ENCODE data around the gene UBE2F. TPM values are rescaled to one million over a fixed set of nuclear protein-coding genes. Genes with fewer than 3 reads are reported as not detected.

UBE2F gene
- total RNA-seq, 1 experiment from 2014 or later, result 62.1 TPM

- H2BK20ac ChIP-seq (ENCODE audit: low read depth, low read length, poor library complexity, severe bottlenecking), result no peak overlapping the region
- Mint-ChIP-seq H3K9me3 (peaks cover 23 to 35% of the 10 kb centered on the region in 2 experiments), H3K4me1 (peaks cover 9 to 11% of the 10 kb centered on the region in 2 experiments), H3K27ac (peak overlapping the region in 1 of 3 experiments; percentile 54; a peak in 1 of 7 replicates), H3K27me3 (ENCODE audit: low read depth) (peaks cover 8% of the 10 kb centered on the region), H3K4me3 (no peak overlapping the region), H3K36me3 (ENCODE audit: insufficient read depth in 1 of 3, low read depth in 3 of 3) (peaks cover 0 to 17% (median 13%) of the 10 kb centered on the region in 3 experiments; a peak in 6 of 7 replicates)
- DNase-seq, result no peak
- no peak overlapping the region for H3K56ac ChIP-seq (ENCODE audit: insufficient read length, low read depth, low read length)
- H3K27me3 ChIP-seq (ENCODE audit: insufficient read depth, low read length), result no peaks in the 10 kb centered on the region
- H3K27ac ChIP-seq (ENCODE audit: insufficient read length, low read depth, low read length), result no peak overlapping the region
- H3K79me2 ChIP-seq (ENCODE audit: insufficient read depth, low read length), result no peaks in the 10 kb centered on the region
- H2AFZ ChIP-seq (ENCODE audit: low read length), result no peak overlapping the region
- no CpG with 5 or more reads among the region's 3 CpGs for WGBS (ENCODE audit: extremely low coverage, insufficient read length, low lambda C conversion rate)
- H4K5ac ChIP-seq (ENCODE audit: insufficient read length, low read depth, low read length), result no peak overlapping the region
- H3K4ac ChIP-seq (ENCODE audit: low read depth, low read length), result no peak overlapping the region
- no peak overlapping the region for H4K91ac ChIP-seq (ENCODE audit: insufficient read length, low read depth, low read length)
- H2BK12ac ChIP-seq (ENCODE audit: insufficient read length, low read depth, low read length), result no peak overlapping the region
- no peaks in the 10 kb centered on the region for H3K79me1 ChIP-seq (ENCODE audit: insufficient read depth, low read depth, low read length, poor library complexity, severe bottlenecking)
- H3K9me3 ChIP-seq (ENCODE audit: control insufficient read depth, low read depth, low read length), result peaks cover 14% of the 10 kb centered on the region
- H3K23me2 ChIP-seq (ENCODE audit: insufficient read length, low read depth, low read length, poor library complexity, severe bottlenecking), result no peaks in the 10 kb centered on the region
- H3K9ac ChIP-seq (ENCODE audit: extremely low read depth, insufficient read length, low read length), result no peak overlapping the region
- H3K18ac ChIP-seq (ENCODE audit: insufficient read length, low read depth, low read length), result no peak overlapping the region
- H2AK5ac ChIP-seq (ENCODE audit: insufficient read length, low read length), result no peak overlapping the region
- no peak for TF ChIP-seq CTCF (conservative IDR thresholded peaks at IDR 0.05)
- no peak overlapping the region for H4K8ac ChIP-seq (replicated peaks; ENCODE audit: insufficient read length, low read depth, low read length)
- no peak overlapping the region for H3K23ac ChIP-seq (ENCODE audit: insufficient read length, low read depth, low read length)
- H3K14ac ChIP-seq (ENCODE audit: insufficient read depth, low read length), result no peak overlapping the region
- no peaks in the 10 kb centered on the region for H4K20me1 ChIP-seq (ENCODE audit: control insufficient read depth, insufficient read depth, insufficient read length)
- no peak overlapping the region for H2BK15ac ChIP-seq (ENCODE audit: low read depth, low read length)
- H2BK120ac ChIP-seq (ENCODE audit: low read depth, low read length, poor library complexity, severe bottlenecking), result no peak overlapping the region
- H2BK5ac ChIP-seq (ENCODE audit: insufficient read length, low read length), result no peak overlapping the region
- no peak overlapping the region for H3K4me2 ChIP-seq (ENCODE audit: insufficient read depth, insufficient read length, low read length)
- H3T11ph ChIP-seq (ENCODE audit: low read length), result no peak overlapping the region
- no peaks in the 10 kb centered on the region; the same call in 1 of the 2 replicates for H3K4me1 ChIP-seq (ENCODE audit: insufficient read depth, low read length)
These were observed 24.3 kb upstream of the UBE2F start for GRCh38 chr2:237942513-237942899.

All from H9 (cell line).